Stimulated activated CD4-positive, alpha-beta T cell treated with anti-CD3 and anti-CD28 coated beads, Interleukin-4, amount 100 ng/mL, for 4 hours (primary cell): ENCODE data around the gene GOLGA6L7.
"Not testable (repeated sequence)": the region's sequence is repeated elsewhere in the genome, so short reads cannot be mapped to it uniquely, and the experiment has no call there.

Experiments used
- DNase-seq, 2 experiments: peaks; one replicate each; pipeline ENCODE4 v3.0.0-alpha.2; 2020

The GOLGA6L7 gene, protein sequence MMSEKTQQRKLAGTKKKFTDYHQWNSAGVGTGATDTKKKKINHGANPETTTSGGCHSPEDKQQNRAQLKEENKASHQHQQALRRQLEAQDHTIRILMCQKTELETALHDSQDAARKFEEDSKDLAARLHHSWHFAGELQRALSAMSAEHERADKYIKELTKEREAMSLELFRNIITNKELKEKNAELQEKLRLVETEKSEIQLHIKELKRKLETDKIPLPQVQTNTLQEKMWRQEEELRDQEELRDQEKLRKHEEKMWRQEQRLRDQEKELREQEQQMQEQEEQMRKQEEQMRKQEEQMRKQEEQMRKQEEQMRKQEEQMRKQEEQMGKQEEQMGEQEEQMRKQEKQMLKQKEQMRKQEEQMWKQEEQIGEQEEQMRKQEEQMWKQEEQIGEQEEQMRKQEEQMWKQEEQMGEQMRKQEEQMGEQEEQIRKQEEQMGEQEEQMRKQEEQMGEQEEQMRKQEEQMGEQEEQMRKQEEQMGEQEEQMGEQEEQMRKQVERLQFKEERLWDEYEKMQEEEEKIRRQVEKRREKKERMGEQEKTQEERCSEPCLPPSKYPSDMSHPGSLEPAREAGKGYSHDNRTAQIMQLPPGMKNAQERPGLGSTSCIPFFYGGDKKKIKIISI

DNA sequence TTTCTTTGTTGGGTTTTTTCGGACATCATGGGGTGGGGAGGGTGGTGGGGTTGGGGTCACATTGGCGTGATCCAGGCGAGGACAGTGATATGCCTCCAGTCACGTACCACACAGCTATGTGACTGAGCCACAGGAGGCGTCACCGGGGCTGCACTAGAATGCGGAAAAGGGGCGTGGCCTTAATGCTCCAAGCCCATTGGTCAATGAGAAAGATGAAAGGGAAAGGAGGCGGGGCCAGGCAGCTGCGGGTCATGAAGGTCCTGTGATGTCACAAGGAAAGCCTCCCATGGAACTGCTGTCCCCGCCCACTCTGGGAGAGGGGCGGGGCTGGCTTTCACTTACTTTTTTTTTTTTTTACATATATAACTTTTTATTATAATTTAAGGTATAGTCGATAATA, at the start of gene GOLGA6L7:
GOLGA6L7 (minus strand) TSS at position 124 of the 400 bp plus-strand sequence; CDS start at position 29, 95 bp downstream.
- not testable (repeated sequence) for DNase-seq

DNA sequence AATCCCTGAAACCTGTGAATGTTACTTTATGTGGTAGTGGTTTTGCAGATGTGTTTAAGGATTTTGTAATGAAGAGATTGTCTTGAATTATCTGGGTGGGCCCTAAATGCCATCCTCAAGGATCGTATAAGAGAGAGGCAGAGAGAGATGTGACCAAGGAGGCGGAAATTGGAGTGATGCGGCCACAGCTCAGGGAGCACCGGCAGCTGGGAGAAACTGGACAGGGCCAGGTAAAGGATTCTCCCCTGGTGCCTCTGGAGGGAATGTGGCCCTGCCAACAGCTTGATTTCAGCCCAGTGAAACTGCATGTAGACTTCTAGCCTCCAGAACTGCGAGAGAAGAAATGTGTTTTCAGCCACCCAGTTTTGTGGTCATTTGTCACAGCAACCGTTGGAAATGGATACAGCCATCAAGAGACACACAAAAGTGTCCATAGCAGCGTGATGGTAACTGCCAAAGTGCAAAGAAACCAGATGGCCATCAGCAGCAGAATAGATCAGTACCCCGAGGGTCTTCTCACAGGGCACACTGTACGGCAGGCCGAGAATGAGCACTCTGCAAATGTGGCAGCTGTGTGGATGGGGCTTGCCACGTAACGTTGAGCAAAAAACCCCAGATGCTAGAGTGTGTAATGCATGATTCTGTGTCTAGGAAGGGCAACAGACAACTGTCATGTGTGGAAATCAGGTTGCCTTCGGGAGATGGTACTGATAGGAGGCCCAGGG, 49.6 kb upstream of the GOLGA6L7 start:
- no peak for DNase-seq

GRCh38 chr15:28896951-28897350, 48.5 kb upstream of the GOLGA6L7 start:
- DNase-seq, result no peak

DNA sequence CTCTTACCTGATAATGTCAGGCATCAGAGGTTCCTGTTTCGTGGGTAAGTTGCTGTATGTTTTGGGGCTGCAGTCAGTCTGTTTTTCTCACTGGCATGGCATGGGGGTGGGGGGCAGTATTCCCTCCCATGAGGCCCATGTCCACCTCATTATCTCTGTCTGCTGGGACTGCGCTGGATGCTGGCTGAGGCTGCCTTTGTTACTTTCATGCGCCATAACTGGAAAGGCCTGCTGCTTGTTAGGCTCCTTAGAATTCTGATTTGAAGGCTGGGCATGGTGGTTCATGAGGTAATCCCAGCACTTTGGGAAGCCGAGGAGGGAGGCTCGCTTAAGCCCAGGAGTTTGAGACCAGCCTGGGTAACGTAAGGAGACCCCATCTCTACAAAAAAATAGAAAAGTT, 47.1 kb upstream of the GOLGA6L7 start:
- DNase-seq, result no peak

DNA sequence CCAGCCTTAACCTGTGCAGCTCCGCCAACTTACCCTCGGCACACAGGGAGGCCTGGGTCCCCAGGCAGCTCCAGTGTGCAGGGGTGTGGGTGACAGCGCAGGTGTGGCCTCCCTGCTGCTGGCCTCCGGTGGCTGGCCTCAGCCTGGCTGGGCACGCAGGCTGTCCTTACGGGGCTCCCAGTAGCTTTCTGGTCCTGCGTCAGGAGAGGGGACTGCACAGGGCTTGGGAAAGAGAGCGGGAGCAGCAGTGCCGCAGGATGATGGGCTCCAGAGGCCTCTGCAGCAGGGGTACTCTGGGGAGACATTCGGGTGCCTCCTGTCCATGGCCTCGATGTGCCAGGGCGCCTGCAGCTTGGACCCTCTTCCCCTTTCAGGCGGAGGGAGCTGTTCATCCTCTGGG, 46.7 kb upstream of the GOLGA6L7 start:
- DNase-seq, result no peak

- no peak for DNase-seq
These were observed 46.2 kb upstream of the GOLGA6L7 start for GRCh38 chr15:28894631-28895030.

DNA sequence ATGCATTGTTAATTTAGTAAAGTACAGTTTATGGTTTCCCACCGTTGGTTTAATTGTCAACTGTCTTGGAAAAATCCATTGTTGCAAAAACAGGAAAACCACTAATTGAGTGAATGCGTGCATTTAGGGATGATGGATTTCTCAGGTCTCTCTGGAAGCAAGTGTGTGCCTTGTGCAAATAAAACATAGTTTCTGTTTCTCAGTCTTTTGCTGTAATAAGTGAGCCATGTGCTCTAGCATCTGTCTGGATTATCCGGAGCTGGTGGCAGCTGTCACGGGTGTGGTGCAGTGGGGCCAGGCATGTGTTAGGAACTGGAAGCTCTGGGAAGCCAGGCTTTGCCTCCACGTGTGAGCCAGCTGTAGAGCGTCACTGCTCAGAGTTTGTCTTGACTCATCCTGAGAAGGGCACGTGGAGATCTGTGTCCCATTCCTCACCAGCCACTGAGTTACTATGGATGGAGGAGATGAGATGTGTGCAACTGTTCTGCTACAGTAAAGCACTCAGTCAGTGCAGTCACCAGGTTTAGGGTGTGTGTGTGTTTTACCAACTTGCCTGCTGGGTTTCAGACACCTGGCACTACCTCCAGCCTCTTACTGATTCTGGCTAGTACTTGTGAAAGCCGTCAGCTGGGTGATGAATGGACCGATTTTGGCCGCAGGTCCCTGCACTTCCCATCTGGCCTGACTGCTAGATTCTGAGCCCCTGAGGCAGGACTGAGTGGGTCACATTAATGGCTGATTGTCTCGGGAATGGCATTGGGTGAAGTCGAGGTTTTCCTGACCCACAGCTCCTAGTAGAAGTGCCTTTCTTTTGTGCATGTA, 44.6 kb upstream of the GOLGA6L7 start:
- no peak for DNase-seq

DNA sequence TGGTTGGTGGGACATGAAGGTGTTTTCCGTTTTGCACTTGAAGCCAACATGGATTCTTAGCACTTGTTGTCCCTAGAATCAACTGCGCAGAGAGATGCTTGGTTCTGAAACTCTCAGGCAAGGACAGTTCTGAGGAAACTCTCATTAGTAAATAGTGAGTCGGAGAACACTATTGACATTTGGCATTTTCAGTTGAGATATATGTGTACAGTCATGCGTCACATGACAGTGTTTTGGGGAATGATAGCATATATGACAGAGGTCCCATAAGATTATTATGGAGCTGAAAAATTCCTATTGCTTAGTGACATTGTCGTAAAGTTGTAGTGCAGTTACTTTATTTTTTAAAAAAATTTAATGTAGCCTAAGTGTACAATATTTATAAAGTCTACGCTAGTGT, 43.1 kb upstream of the GOLGA6L7 start:
- DNase-seq, result no peak

GRCh38 chr15:28890711-28891495, 42.5 kb upstream of the GOLGA6L7 start:
- DNase-seq, result no peak

DNA sequence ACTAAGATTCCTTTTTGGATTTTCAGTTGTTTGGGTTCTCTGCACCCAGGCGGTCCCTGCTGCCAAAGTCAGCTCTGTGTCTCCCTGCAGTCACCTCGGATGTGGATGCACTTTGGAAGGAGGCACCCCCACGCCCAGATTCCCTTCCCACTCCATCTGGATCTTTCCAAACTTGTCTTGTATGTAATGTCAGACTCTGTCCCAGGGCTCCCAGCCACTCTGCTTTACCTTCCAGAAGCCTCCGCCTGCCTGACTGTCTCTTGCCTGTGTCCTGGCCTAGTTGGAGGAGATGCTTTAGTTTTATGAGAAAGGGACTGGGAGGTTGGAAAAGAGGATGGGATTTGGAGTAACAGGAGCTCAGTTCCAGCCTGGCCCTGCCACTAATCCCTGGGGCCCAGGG, 41.8 kb upstream of the GOLGA6L7 start:
- not testable (repeated sequence) for DNase-seq

GRCh38 chr15:28889871-28890270, 41.4 kb upstream of the GOLGA6L7 start:
- not testable (repeated sequence) for DNase-seq

DNA sequence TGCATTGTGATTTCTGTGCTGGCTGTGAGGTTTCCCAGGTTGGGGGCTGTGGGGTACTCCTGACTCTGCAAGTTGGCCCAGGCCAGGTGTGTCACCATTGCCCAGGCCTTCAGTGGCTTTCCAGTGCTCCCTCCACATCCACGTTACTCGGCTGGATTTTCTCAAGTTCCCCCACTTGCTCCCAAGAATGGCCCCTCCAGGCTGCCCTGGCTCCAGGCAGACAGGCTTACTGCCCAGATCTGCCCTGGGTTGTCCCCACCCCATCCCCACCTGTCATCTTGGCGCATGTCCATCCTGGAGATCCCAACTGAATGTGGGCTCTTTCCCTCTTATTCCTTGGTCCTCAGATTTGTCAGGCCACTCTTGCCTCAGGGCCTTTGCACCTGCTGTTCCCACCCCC, 40.9 kb upstream of the GOLGA6L7 start:
- DNase-seq, result no peak

- no peak for DNase-seq
These were observed 40.5 kb upstream of the GOLGA6L7 start for GRCh38 chr15:28888900-28889299.

DNA sequence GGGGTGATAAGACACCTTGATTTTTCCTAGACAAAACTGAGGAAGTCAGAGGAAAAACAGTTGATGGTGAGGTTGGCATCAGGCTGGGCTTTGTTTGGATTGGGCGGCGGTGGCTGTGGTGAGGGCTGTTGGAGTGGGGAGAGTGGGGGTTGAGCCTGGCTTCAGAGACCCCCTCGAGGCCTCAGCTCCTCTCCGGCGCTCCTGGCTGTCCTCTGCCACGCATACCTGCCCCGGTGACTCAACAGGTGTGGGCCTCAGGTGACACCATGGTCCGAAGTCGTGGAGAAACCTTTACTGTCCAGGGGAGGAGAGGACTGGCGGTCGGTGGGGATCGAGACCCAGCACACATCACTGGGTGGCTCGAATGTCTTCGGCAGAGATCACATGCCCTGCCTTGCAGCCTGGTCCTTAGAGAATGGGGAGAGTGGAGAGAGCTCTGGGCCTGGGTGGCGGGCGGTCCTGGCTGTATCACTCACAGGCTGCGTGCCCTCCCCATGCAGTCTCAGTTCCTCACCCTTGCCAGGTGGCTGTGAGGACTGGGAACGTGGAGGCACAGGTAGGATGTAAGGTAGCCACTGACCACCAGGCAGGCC, 40.0 kb upstream of the GOLGA6L7 start:
- no peak for DNase-seq

DNA sequence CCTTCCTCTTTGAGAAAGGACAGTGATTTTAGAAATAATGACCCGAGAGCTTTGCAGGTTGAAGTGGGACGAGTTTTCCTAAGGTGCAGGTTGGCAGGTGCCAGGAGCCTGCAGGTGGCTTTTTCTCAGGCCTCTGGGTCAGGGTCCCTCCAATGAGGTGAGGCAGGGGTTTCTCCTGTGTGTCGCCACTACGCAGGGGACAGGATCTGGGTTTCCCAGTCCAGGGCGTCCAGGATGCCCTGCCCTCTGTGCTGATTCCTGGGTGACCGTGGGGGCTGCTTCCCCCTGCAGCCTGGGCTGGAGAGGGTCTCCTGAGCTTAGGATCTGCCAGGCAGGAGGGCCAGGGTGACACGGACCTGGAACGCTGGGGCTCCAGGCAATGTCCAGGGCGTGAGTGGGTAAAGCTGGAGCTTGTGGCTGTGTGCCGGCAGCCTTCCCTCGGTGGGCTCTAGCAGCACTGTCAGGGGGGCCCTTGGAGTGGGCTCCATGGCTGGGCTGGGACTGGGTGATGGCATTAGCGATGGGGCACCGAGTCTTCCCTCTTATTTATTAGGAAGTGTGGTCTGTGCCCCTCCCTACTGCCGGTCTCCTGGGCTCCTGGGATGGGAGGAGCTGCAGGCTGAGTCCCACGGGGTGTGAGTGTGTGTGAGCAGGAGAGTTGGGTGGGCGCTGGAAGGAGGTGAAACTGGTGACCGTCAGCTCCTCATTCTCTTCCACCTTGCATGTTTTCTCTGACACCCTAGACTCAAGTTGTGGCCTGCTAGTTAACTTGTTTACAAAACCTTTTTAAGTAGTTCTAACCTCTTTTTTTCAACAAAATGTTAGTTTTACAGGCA, 39.1 kb upstream of the GOLGA6L7 start:
- DNase-seq, result no peak

DNA sequence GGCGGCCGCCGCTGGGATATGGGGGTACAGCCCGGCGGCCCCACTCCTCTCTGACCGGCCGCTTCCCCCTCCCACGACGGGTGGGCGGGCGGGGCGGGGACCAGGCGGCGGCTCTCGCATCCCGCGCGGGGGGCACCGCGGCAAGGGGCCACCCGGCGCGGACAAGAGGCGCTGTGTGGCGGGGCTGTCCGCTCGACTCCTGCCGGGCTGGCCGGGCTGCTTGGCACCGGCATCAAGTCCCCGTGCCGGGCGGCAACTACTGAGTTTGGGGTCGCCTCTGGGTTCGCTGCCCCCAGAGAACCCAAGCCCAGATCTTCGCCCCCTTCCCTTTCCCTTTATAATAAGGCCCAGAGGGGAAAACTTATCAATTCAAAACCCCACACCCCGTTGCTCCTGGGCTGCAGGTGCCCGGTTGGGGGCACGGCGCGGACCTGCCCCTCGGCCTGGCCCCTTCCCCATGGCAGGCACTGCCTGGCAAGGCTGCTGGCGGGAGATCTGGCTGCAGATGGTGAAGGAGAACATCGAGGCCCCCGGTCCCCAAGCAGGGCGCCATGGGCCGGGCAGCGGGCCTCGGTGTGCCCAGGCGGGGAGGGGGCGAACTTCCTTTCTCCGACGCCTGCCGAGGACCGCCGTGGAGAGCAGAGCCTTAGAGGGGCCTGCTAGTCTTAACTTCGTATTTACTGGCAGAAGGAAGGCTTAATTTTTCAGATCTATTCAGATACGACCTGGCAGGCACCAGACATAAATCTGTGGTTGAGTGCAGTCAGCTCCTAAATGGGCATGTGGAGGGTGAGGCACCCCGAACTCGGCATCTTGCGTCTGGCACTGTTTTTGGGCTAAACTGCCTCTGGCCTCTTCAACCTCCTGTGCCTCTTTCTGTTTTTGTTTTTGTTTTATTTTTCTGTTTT, 38.2 kb upstream of the GOLGA6L7 start:
- DNase-seq, result no peak

GRCh38 chr15:28885630-28886430, 37.4 kb upstream of the GOLGA6L7 start, which contains the start of gene APBA2:
TSS of gene APBA2 (plus strand) at chr15:28885974. CDS start at chr15:29053885, 167,911 bp downstream.
- peak; percentile 46 to 50 for DNase-seq

GRCh38 chr15:28885128-28885629, 36.7 kb upstream of the GOLGA6L7 start:
- DNase-seq, result no peak
